SK-N-SH treated with all-trans-retinoic acid at 6 μM for 48 hours (cell line): ENCODE results near the gene ZNF469.

Experiments used
- ATAC-seq: fragments of 200-7000 bp; cut with Tn5 transposase; 3 replicates; pipeline ENCODE4 v1.9.1; 2020; ENCODE audit warnings: mild to moderate bottlenecking, moderate library complexity
- ARNTL ChIP-seq: fragments of 450-650 bp; formaldehyde crosslinking; IDR thresholded peaks from 2 replicates; pipeline ENCODE4 v1.5.0; 2020; ENCODE audit warnings: low read depth, mild to moderate bottlenecking, moderate library complexity, borderline replicate concordance
- BACH2 ChIP-seq: fragments of 250-450 bp; sonication (Bioruptor Pico); IDR thresholded peaks from 2 replicates; pipeline ENCODE4 v1.9.0; 2021; ENCODE audit warnings: mild to moderate bottlenecking, borderline replicate concordance
- GLIS3 ChIP-seq: fragments of 250-450 bp; sonication (Bioruptor Pico); IDR thresholded peaks from 2 replicates; pipeline ENCODE4 v1.5.0; 2020; ENCODE audit warnings: mild to moderate bottlenecking, moderate library complexity
- ISL1 ChIP-seq: fragments of 250-450 bp; sonication (Bioruptor Pico); IDR thresholded peaks from 2 replicates; pipeline ENCODE4 v2.1.2; 2022; ENCODE audit warnings: mild to moderate bottlenecking, moderate library complexity
- OSR1 ChIP-seq: fragments of 250-450 bp; sonication (Bioruptor Pico); IDR thresholded peaks from 2 replicates; pipeline ENCODE4 v1.8.0; 2022; ENCODE audit warnings: moderate library complexity, mild to moderate bottlenecking, inconsistent platforms
- PPARA ChIP-seq: fragments of 250-450 bp; sonication (Bioruptor Pico); IDR thresholded peaks from 2 replicates; pipeline ENCODE4 v1.5.0; 2020; ENCODE audit warnings: mild to moderate bottlenecking, borderline replicate concordance
- RARB ChIP-seq: fragments of 250-450 bp; sonication (Bioruptor Pico); IDR thresholded peaks from 2 replicates; pipeline ENCODE4 v1.8.0; 2021; ENCODE audit warnings: mild to moderate bottlenecking, moderate library complexity
- SNAI2 ChIP-seq: fragments of 250-450 bp; sonication (Bioruptor Pico); IDR thresholded peaks from 2 replicates; pipeline ENCODE4 v1.5.0; 2020; ENCODE audit warnings: mild to moderate bottlenecking, moderate library complexity
- TCF4 ChIP-seq: fragments of 250-450 bp; sonication (Bioruptor Pico); IDR thresholded peaks from 2 replicates; pipeline ENCODE4 v1.8.0; 2021; ENCODE audit warnings: mild to moderate bottlenecking, moderate library complexity, borderline replicate concordance
- ZC3H10 ChIP-seq: fragments of 250-450 bp; sonication (Bioruptor Pico); IDR thresholded peaks from 2 replicates; pipeline ENCODE4 v1.5.1; 2021; ENCODE audit warnings: mild to moderate bottlenecking, moderate library complexity
- ZFP3 ChIP-seq: fragments of 250-450 bp; sonication (Bioruptor Pico); IDR thresholded peaks from 2 replicates; pipeline ENCODE4 v1.5.0; 2020; ENCODE audit warnings: mild to moderate bottlenecking, moderate library complexity
- ZFP30 ChIP-seq: fragments of 450-650 bp; formaldehyde crosslinking; IDR thresholded peaks from 2 replicates; pipeline ENCODE4 v1.5.0; 2022; ENCODE audit warnings: mild to moderate bottlenecking, moderate library complexity
- ZNF565 ChIP-seq: fragments of 450-650 bp; formaldehyde crosslinking; conservative IDR thresholded peaks from 2 replicates; pipeline ENCODE4 v1.5.0; 2020; ENCODE audit warnings: low read depth, mild to moderate bottlenecking, moderate library complexity
- ZNF70 ChIP-seq: fragments of 450-650 bp; formaldehyde crosslinking; IDR thresholded peaks from 2 replicates; pipeline ENCODE4 v1.5.0; 2020; ENCODE audit warnings: mild to moderate bottlenecking, moderate library complexity
- TF ChIP-seq, protein P1 (sequence below): fragments of 250-450 bp; sonication (Bioruptor Pico); IDR thresholded peaks from 2 replicates; pipeline ENCODE4 v1.8.0; 2021; ENCODE audit warnings: low read depth, mild to moderate bottlenecking, moderate library complexity, borderline replicate concordance
- TF ChIP-seq, protein P2 (sequence below): fragments of 250-450 bp; sonication (Bioruptor Pico); IDR thresholded peaks from 2 replicates; pipeline ENCODE4 v1.5.1; 2020; ENCODE audit warnings: low read depth, mild to moderate bottlenecking, moderate library complexity
- TF ChIP-seq, protein P3 (sequence below): fragments of 250-450 bp; sonication (Bioruptor Pico); IDR thresholded peaks from 2 replicates; pipeline ENCODE4 v1.8.0; 2020; ENCODE audit warnings: mild to moderate bottlenecking, moderate library complexity, borderline replicate concordance
- TF ChIP-seq, protein P4 (sequence below): fragments of 250-450 bp; sonication (Bioruptor Pico); IDR thresholded peaks from 2 replicates; pipeline ENCODE4 v1.5.1; 2021; ENCODE audit warnings: mild to moderate bottlenecking, moderate library complexity

Gene ZNF469

DNA sequence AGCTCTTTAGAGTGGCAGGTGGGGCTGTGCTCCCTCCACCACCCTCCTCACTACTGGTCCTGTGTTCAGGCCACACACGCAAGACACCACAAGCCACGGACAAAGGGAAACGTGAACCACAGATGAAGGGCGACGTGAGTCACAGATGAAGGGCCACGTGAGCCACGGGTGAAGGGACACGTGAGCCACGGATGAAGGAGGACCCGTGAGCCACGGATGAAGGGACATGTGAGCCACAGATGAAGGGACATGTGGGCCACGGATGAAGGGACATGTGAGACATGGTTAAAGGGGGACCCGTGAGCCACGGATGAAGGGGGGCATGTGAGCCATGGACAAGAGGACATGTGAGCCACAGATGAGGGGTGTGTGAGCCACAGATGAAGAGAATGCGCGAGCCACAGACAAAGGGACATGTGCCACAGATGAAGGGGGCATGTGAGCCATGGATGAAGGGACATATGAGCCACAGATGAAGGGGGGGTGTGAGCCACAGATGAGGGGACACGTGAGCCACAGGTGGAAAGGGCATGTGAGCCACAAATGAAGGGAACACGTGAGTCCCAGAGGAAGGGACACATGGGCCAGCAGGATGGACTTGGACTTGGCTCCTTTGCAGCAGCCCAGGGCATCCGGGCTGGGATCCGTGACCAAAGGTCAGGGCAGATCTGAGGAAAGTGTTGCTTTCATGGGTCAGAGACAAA lies 15.6 kb downstream of the ZNF469 start (continued):
- TF ChIP-seq RARB (CRISPR knock-in tag) (no peak), ISL1 (CRISPR knock-in tag) (no peak), TCF4 (CRISPR knock-in tag) (no peak), OSR1 (CRISPR knock-in tag) (no peak)
- TF ChIP-seq, protein P1, sequence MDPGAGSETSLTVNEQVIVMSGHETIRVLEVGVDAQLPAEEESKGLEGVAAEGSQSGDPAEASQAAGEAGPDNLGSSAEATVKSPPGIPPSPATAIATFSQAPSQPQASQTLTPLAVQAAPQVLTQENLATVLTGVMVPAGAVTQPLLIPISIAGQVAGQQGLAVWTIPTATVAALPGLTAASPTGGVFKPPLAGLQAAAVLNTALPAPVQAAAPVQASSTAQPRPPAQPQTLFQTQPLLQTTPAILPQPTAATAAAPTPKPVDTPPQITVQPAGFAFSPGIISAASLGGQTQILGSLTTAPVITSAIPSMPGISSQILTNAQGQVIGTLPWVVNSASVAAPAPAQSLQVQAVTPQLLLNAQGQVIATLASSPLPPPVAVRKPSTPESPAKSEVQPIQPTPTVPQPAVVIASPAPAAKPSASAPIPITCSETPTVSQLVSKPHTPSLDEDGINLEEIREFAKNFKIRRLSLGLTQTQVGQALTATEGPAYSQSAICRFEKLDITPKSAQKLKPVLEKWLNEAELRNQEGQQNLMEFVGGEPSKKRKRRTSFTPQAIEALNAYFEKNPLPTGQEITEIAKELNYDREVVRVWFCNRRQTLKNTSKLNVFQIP (CRISPR knock-in tag): no peak
- TF ChIP-seq, protein P2, sequence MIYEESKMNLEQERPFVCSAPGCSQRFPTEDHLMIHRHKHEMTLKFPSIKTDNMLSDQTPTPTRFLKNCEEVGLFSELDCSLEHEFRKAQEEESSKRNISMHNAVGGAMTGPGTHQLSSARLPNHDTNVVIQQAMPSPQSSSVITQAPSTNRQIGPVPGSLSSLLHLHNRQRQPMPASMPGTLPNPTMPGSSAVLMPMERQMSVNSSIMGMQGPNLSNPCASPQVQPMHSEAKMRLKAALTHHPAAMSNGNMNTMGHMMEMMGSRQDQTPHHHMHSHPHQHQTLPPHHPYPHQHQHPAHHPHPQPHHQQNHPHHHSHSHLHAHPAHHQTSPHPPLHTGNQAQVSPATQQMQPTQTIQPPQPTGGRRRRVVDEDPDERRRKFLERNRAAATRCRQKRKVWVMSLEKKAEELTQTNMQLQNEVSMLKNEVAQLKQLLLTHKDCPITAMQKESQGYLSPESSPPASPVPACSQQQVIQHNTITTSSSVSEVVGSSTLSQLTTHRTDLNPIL (CRISPR knock-in tag): no peak
- TF ChIP-seq, all 23 proteins: peak for 0

DNA sequence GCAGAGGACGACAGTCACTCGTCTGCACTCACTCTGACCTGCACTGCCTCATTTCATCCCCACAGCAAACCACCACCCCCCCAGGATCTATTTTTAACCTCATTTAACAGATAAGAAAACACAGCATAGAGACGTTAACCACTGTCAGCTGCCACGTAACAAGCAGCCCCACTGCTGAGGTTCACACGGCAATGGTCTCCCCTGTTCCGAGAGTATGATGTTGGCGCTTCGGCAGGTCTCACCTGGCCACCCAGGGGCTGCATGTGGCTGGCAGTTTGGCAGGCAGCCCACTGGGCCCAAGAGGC lies 16.1 kb downstream of the ZNF469 start:
- no peak for TF ChIP-seq ISL1 (CRISPR knock-in tag)
- no peak for TF ChIP-seq ZNF70 (CRISPR knock-in tag)
- TF ChIP-seq PPARA (CRISPR knock-in tag): no peak
- ATAC-seq: no peak

DNA sequence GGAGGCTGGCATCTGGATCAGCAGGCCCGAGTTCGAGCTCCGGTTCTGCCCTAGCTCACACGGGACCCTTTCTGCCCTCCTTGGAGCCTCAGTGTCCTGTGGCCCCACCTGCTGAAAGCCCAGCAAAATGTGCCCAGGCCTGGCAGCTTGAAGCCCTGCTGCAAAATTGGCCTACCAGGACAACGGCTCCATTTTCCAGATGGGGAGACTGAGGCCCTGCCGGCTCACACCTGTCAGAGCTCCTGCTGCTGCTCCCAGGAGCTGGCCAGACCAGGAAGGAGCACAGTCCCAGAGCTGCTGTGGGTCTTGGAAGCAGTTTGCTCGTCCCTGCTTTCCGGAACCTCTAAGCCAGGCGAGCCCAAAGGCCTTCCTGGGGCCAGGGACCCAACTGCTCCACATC lies 17.4 kb downstream of the ZNF469 start:
- ATAC-seq: no peak
- TF ChIP-seq SNAI2 (CRISPR knock-in tag) (no peak), OSR1 (CRISPR knock-in tag) (no peak), ZFP3 (no peak), BACH2 (no peak), ZC3H10 (CRISPR knock-in tag) (no peak), ZNF70 (CRISPR knock-in tag) (no peak), ARNTL (CRISPR knock-in tag) (no peak), ZFP30 (CRISPR knock-in tag) (no peak), GLIS3 (CRISPR knock-in tag) (no peak), PPARA (CRISPR knock-in tag) (no peak), TCF4 (CRISPR knock-in tag) (no peak)
- TF ChIP-seq, protein P3, sequence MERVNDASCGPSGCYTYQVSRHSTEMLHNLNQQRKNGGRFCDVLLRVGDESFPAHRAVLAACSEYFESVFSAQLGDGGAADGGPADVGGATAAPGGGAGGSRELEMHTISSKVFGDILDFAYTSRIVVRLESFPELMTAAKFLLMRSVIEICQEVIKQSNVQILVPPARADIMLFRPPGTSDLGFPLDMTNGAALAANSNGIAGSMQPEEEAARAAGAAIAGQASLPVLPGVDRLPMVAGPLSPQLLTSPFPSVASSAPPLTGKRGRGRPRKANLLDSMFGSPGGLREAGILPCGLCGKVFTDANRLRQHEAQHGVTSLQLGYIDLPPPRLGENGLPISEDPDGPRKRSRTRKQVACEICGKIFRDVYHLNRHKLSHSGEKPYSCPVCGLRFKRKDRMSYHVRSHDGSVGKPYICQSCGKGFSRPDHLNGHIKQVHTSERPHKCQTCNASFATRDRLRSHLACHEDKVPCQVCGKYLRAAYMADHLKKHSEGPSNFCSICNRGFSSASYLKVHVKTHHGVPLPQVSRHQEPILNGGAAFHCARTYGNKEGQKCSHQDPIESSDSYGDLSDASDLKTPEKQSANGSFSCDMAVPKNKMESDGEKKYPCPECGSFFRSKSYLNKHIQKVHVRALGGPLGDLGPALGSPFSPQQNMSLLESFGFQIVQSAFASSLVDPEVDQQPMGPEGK (CRISPR knock-in tag): no peak
- TF ChIP-seq, protein P4, sequence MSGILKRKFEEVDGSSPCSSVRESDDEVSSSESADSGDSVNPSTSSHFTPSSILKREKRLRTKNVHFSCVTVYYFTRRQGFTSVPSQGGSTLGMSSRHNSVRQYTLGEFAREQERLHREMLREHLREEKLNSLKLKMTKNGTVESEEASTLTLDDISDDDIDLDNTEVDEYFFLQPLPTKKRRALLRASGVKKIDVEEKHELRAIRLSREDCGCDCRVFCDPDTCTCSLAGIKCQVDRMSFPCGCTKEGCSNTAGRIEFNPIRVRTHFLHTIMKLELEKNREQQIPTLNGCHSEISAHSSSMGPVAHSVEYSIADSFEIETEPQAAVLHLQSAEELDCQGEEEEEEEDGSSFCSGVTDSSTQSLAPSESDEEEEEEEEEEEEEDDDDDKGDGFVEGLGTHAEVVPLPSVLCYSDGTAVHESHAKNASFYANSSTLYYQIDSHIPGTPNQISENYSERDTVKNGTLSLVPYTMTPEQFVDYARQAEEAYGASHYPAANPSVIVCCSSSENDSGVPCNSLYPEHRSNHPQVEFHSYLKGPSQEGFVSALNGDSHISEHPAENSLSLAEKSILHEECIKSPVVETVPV (CRISPR knock-in tag): no peak

DNA sequence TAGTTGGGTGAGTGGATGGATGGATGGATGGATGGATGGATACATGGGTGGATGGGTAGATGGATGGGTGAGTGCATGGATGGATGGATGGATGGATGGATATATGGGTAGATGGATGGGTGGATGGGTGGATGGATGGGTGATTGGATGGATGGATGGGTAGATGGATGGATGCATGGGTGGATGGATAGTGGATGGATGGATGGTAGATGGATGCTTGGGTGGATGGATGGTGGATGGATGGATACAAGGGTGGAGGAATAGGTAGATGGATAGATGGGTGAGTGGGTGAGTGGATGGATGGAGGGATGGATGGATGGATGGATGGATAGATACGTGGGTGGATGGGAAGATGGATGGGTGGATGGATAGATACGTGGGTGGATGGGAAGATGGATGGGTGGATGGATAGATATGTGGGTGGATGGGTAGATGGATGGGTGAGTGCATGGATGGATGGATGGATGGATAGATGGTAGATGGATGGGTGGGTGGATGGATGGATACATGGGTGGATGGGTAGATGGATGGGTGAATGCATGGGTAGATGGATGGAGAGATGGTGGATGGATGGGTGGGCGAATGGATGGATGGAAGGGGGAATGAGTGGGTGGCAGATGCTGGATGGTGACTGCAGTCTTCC lies 19.0 kb downstream of the ZNF469 start:
- no peak for ATAC-seq
- TF ChIP-seq RARB (CRISPR knock-in tag) (no peak), ZNF565 (CRISPR knock-in tag) (no peak)
- TF ChIP-seq, protein P1 (CRISPR knock-in tag): no peak
- TF ChIP-seq, all 23 proteins: peak for 0
